Fibroblast of the conjunctiva (primary cell): Measurements from ENCODE around the gene CMC2.

Experiments
- DNase-seq: peaks from one replicate; pipeline ENCODE4 v3.0.0-alpha.2; 2010; ENCODE audit warnings: low read depth

CMC2 gene

GRCh38 chr16:81006813-81007695 is at the start of gene CMC2, which contains the start of gene CENPN:
Gene CMC2, minus strand, starts transcription at chr16:81006885. Its CDS starts 9,491 bp downstream, at chr16:80997394.
Gene CENPN, plus strand, starts transcription at chr16:81007214. Its CDS starts 4,726 bp downstream, at chr16:81011940.
- peak; percentile 99 for DNase-seq

DNA sequence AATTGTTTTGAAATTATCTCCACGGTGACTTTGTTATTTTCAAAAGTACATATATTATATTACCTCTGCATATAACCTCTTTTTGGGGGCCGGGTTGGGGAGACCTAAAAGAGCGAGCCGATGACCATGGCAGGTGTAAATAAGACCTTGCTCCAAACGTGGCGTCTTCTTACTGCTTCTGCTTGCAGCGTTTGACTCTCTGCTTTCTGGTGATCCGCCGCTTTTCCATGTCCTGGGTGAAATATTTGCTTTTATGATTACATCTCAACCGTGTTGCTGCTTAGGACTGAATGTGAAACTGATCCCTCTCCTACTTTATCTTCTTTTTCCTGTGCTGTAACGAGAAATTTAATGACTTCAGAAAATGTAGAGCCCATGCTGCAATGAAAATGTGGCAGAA is 47.1 kb upstream of the CMC2 start:
- DNase-seq: no peak

GRCh38 chr16:81042821-81043220 is 36.1 kb upstream of the CMC2 start:
- DNase-seq: no peak

- DNase-seq: no peak
These were observed 35.0 kb upstream of the CMC2 start for GRCh38 chr16:81041696-81042095.

GRCh38 chr16:81040842-81041241 is 34.2 kb upstream of the CMC2 start:
- DNase-seq: no peak

GRCh38 chr16:81040131-81040530 is 33.4 kb upstream of the CMC2 start:
- no peak for DNase-seq

DNA sequence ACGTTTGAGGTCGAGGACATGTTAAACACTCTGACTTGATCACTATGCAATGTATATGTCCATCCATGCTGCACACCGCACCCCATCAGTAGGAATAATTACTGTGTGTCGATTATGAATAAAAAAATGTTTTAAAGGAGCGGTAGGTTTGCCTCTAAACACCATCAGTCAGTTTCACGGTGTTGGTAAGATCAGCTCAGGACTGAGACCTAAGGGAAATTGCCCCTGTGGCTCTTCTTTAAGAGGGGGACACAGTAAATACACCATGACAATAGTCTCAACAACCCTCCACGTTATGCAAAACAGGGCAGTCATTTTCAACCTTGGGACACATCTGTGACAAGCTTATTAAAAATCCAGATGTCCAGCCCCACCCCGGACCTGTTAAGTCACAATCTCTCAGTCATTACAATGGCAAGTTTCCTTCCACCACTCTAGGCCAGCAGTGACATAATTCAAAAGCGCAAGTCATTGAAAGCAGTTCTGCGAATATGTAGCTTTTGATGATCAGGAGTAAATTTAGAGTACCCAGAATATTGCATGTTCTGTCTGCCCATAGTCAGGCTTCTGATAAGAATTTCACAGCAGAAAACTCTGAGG is 30.2 kb upstream of the CMC2 start:
- no peak for DNase-seq

DNA sequence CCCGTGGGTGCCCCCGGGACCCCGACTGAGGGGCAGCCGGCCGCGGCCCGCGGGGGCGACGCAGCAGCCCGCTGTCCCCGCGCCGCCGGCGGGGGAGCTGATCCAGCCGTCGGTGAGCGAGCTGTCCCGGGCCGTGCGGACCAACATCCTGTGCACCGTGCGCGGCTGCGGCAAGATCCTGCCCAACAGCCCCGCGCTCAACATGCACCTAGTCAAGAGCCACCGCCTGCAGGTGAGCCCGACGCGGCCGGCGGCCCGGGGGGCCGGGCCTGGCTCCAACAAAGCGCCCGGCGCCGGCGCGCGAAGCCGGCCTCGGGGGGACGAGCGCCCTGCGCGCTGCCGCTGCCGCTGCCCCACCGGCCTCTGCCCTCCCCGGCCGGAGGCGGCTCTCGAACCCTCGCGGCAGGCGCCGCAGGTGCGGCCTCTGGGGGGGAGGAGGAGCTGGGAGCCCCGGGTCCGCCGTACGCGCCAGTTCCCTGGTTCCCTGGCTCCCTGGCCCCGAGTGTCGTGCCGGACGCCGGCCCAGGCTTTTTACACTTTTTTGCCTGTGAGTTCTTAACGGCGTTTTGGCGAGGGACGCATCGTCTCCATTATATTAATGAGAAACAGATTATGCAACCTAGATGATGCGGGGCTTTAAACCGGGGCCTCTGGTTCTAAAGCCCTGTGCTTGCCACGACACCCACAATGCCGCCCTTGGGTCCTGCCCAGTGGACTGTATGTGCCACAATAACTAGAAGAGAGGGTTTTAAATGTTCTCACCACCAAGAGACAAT is 29.5 kb upstream of the CMC2 start:
- DNase-seq: no peak

DNA sequence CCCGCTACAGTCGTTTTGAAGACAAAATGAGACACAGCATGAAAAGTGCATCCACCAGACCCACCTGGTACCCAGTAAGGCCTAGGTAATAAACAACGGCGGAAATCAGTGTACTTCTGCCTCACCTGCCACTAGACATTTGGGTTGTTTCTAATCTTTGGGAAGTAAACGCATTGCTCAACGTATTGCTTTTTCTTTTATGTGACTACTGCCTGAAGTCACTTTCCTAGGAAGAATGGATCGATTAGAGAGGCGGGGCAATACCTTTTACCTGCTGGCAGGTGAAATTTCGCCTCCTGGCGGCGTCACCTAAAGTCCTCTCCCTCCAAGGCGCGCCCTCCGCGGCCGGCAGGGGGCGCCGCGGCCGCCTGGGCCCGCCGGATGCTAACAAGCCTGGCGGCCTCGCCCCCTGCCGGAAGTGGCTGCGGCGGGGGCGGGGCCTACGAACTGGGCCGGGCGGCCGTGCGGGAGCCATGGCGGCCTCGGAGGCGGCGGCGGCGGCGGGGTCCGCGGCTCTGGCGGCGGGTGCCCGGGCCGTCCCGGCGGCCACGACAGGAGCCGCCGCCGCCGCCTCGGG is 28.8 kb upstream of the CMC2 start, which contains the start of gene ATMIN:
Gene ATMIN, plus strand, starts transcription at position 445 of the 577 bp plus-strand sequence. Its CDS starts 29 bp downstream, at position 474.
- DNase-seq: peak; percentile 53

DNA sequence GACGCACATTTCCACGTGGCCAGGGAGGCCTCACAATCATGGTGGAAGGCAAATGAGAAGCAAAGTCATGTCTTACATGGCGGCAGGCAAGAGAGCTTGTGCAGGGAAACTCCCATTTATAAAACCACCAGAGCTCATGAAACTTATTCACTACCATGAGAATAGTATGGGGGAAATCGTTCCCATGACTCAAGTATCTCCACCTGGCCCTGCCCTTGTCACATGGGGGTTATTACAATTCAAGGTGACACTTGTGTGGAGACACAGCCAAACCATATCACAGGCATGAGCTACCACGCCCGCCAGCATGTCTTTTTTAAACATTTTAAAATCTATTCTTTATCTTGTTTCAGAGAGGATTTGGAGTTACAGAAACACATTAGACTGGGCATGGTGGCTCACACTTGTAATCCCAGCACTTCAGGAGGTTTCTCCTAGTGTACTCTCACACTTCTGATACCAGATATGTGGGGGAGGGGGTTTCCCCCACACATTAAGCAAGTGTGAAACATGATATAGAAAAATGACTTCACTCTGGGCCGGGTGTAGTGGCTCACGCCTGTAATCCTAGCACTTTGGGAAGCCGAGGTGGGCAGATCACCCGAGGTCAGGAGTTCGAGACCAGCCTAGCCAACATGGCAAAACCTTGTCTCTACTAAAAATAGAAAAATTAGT is 23.4 kb upstream of the CMC2 start:
- no peak for DNase-seq

- DNase-seq: no peak
These were observed 19.7 kb upstream of the CMC2 start for GRCh38 chr16:81026429-81026828.

DNA sequence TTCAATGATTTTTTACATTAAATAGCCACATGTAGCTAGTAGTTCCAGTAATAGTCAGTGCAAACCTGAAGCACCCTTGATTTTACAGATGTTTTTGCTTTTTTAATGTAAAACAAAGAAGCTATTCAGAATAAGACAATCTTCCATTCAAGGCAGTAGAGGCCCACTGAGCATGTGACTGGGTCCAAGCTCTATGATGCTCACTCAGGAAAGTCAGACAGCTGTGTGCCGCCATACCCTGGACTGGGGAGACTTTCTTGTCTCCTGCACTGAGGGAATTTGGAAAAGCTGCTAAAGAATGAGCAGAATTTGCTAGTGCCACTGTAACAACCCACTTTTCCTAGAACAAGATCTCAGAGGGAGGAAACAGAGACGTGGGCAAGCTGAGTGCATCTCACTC is 11.8 kb upstream of the CMC2 start:
- DNase-seq: no peak

DNA sequence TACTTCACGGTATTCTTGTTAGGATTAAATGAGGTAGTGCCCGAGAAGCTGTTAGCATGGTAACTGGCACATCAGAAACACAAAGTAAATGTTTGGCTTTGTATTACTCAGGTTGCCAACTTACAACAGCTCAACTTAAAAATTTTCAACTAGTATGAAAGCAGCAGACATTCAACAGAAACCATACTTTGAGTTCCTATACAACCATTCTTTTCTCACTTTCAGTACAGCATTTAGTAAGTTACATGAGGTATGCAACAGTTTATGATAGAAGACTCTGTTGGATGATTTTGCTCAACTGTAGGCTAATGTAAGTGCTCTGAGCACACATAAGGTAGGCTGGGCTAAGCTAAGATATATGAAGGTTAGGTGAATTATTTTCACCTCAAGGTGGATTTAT is 8.0 kb upstream of the CMC2 start:
- DNase-seq: no peak

DNA sequence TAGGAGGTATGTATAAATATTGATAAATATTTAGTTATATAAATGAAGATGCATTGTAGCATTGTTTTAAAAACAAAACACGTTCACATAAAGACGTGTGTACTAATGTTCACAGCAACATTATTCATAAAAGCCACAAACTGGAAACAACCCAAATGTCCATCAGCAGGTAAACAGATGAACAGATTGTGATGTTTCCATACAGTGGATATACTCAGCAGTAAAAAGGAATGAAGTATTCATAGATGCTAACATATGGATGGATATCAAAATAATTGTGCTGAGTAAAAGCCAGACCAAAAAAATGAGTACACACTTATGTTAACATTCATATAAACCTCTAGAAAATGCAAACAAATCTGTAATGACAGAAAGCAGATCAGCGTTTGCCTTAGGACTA is 6.3 kb upstream of the CMC2 start:
- no peak for DNase-seq

GRCh38 chr16:81008505-81008789 is 1.8 kb upstream of the CMC2 start:
- DNase-seq: no peak

DNA sequence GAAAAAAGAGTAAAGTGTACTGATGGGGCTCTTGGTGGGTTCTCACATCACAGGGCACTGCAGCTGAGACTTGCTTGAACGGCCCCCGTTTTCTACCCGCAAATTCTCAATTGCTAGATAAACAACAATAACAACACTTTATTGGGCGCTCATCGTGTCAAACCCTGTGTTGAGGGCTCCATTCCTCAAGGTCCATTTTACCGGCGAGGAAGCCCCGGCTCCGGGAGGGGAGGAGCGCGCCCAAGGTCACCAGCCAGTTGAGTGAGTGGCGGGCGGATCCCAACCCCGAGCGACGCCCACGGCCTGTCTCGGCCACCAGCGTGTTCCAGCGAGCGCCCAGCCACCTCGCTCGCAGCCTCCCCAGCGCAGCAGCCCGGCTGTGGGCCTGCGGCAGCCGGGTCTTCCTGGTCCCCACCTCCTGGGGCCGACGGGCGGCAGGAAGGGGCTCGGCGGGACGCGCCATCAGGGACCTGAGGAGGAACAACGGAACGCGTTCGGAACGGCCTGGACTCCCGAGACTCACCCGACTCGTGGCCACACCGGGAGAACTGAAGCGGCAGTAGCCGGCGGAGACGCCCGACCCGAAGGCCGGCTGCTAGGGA is 373 bp downstream of the CMC2 start:
- DNase-seq: no peak

GRCh38 chr16:81005610-81006161 is 999 bp downstream of the CMC2 start:
- DNase-seq: no peak

DNA sequence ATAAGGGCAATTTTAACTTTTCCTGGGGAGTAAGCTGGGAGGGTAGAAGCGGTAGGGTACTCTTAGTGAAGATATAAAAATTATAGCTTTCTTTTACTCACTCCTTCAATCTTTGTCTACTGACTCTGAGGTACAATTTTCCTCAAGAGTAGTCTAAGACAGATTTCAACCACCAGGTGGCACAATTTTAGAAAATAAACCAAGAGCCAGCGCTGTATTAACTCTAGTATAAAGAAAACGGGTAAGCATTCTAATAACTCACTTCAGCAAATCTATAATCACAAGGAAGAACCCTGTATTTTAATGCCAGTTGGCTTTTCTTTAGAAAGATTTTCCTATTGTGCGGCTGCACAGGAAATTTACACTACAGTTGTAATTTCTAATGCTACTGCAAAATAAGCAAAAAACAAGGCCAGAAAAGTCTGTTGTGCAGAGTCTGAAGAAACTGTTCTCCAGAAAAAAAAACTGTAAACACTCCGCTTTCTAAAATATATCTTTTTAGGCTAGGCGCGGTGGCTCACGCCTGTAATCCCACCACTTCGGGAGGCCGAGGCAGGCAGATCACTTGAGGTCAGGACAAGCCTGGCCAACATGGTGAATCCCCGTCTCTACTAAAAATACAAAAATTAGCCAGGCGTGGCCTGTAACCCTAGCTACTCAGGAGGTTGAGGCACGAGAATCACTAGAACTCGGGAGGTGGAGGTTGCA is 1.9 kb downstream of the CMC2 start:
- peak; percentile 27 for DNase-seq

DNA sequence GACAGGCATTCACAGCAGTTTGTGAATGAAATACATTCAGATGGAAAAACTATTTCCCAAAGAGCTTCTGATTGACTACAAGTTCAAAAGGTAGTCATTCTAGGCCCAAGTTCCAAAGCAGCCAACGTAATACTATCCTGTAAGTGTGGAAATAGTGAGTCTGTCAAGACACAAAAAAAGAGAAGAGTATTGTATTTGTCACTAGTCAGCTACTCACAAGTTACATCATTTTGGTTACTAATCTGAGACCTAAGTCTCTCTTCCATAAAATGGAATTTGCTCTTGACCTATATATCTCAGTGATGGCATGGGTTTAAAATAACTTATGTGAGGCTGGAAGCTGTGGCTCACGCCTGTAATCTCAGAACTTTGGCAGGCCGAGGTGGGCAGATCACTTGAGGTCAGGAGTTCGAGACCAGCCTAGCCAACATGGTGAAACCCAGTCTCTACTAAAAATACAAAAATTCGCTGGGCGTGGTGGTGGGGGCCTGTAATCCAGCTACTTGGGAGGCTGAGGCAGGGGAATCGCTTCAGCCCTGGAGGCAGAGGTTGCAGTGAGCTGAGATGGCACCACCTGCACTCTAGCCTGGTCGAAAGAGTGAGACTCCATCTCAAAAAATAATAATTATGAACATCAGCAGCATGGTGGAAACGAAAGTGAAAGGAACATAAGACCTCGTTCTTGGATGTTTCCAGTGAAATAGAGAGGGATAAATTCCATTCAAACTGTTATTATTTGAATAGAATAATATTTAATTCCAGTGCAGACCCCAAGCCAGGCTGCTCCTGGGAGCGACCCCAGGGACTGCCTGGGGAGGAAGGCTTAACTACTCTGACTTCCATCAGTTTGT is 2.9 kb downstream of the CMC2 start:
- DNase-seq: no peak

DNA sequence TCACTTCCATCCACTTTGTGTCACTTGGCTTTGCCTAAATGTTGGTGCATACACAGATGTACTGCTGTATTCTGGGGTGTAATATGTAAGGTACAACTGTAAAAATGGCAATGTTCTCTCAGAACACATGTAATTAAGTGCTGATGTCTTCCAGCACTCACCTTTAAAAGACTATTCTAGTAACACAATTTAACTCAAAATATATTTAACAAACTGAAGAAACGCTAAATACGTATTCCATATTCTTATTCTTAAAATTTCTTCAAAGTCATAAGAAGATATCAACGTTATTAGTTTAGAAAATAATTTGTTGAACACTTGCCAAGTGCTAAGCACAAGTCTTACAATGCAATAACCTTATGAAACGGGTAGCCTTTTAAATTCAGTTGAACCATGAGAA is 3.6 kb downstream of the CMC2 start:
- no peak for DNase-seq
